GM13976 (cell line): ENCODE data around the gene PLXND1.

Experiments
- DNase-seq: peaks from one replicate; pipeline ENCODE4 v3.0.0; 2012; ENCODE audit warnings: low spot score
- in situ Hi-C: fragments of 300-500 bp; cut with MboI; formaldehyde crosslinking; loops from one replicate; pipeline ENCODE4 v1.12.0; 2022; ENCODE audit warnings: low sequenced_read_pairs, mixed read lengths, inconsistent platforms; ENCODE audit not compliant: unreplicated experiment
- TF ChIP-seq, protein P1 (sequence below): IDR thresholded peaks from 2 replicates; pipeline ENCODE4 v1.5.1; 2012; ENCODE audit warnings: borderline replicate concordance, mild to moderate bottlenecking; ENCODE audit not compliant: insufficient read depth; ENCODE audit errors: extremely low read depth, missing control alignments, control extremely low read depth

The PLXND1 gene

DNA sequence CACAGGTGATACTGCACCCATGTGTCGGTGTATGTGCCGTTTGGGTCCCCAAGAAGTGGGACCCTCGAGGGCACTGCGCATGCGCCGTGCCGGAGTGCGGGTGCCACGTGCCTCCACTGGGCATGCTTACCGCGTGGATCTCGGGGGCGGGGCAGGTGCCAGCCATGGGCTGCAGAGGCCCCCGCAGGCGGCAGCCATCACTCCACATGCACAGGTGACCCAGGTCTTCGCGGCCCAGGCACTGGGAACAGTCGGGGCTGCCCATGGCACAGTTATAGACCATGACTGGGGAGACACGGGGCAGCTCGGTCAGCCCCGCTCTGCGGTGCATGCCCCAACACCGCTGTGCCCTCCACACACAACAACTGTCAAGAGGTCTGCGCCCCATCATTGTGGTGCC lies 32.3 kb downstream of the PLXND1 start:
- in situ Hi-C loops = no loop called here
- TF ChIP-seq, protein P1, sequence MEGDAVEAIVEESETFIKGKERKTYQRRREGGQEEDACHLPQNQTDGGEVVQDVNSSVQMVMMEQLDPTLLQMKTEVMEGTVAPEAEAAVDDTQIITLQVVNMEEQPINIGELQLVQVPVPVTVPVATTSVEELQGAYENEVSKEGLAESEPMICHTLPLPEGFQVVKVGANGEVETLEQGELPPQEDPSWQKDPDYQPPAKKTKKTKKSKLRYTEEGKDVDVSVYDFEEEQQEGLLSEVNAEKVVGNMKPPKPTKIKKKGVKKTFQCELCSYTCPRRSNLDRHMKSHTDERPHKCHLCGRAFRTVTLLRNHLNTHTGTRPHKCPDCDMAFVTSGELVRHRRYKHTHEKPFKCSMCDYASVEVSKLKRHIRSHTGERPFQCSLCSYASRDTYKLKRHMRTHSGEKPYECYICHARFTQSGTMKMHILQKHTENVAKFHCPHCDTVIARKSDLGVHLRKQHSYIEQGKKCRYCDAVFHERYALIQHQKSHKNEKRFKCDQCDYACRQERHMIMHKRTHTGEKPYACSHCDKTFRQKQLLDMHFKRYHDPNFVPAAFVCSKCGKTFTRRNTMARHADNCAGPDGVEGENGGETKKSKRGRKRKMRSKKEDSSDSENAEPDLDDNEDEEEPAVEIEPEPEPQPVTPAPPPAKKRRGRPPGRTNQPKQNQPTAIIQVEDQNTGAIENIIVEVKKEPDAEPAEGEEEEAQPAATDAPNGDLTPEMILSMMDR = no peak
- no peak for DNase-seq

DNA sequence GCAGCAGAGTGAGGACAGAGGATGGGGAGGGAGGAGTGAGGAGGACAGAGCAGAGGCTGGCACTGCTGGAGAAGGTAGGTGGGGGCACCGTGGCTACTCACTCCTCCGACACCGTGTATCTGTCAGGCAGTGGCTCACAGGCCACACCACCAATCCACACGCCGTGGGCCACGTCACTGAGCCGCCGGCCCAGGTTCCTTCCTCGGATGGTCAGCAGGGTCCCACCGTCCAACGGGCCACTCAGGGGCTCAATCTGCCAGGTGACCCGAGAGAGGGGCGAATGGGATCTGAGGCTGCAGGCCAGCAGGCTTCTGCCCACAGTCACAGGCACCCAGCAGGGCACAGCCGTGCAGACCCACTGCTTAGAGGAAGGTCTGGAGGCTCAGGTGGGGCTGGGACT lies 33.0 kb downstream of the PLXND1 start:
- in situ Hi-C loops = no loop called here
- DNase-seq = no peak
- TF ChIP-seq, protein P1 = no peak

GRCh38 chr3:129572603-129573002 lies 33.9 kb downstream of the PLXND1 start:
- TF ChIP-seq, protein P1 = no peak
- DNase-seq = no peak
- in situ Hi-C loops = no loop called here

GRCh38 chr3:129571605-129572547 lies 34.6 kb downstream of the PLXND1 start:
- TF ChIP-seq, protein P1 = no peak
- no peak for DNase-seq
- in situ Hi-C loops = no loop called here

- TF ChIP-seq, protein P1 = no peak
- in situ Hi-C loops = no loop called here
- no peak for DNase-seq
These were observed 36.6 kb downstream of the PLXND1 start for GRCh38 chr3:129569856-129570255.

DNA sequence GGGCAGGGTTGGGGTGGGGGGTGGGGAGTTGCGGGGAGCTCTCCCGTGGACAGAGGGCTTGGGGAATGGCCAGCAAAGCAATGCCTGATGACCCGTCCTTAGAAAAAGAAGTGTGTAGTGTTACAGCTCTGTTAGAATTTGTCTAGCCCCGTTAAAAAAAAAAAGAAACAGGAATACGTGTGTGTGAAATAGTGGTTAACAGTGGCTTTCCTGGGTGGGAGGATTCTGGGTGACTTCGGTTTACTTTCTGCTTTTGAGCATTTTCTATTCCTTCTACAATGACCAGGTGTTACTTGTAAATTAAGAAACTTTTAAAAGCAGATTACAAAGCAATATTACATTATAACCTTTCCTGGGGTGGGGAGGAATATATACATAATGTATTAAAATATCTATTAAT lies 38.5 kb downstream of the PLXND1 start:
- DNase-seq = no peak
- TF ChIP-seq, protein P1 = no peak
- in situ Hi-C loops = no loop called here

DNA sequence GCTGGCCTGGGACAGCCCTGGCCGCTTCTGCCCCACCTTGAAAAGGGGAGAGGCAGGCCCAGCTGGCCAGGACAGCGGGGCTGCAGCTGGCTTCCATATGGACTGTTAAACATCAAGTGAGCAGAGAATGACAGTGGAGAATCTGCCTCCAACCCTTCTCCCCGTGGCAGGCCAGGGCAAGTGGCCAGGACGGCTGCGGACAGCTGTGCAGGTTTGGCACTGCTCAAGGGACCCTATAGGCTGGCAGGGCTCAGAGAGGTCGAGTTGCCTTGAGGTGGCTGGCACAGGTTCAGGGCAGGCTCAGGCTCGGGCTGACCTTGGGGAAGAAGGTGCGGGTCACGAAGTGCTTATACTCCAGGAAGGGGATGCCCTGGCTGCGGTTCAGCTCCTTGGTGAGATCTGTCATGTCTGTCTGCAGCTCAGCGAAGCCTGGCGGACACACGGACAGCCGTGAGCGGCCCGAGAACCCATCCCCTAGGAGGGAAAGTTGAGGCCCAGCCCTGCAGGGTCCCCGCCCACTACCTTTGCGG lies 39.2 kb downstream of the PLXND1 start:
- TF ChIP-seq, protein P1 = no peak
- DNase-seq = no peak
- in situ Hi-C loops = no loop called here
